ENCODE measurements around the gene CAMSAP3.
"Not testable (repeated sequence)": the region's sequence is repeated elsewhere in the genome, so short reads cannot be mapped to it uniquely, and the experiment has no call there.

Gene CAMSAP3

DNA sequence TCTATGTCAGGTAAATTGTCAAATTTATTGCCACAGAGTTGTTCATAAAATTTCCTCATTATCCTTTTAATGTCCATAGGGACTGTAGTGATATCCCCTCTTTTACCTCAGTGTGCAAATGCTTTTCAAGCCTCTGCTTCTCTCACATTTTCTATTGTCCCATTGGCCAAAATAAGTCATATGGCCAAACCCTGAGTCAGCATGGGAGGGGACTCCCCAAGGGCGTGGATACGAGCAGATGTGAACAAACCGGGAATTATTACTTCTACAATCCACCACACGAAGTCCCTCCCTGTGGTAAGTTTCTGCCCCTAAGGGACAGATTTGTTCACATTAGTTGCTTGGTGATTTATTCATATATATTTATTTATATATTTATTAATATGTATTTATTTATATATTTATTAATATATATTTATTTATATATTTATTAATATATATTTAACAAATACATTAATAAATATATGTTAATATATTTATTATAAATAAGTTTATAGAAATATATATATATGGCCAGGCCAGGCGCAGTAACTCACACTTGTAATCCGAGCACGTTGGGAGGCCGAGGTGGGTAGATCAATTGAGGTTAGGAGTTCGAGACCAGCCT lies 20.1 kb upstream of the CAMSAP3 start:
- no peak for DNase-seq (ENCODE audit: low read depth)

DNA sequence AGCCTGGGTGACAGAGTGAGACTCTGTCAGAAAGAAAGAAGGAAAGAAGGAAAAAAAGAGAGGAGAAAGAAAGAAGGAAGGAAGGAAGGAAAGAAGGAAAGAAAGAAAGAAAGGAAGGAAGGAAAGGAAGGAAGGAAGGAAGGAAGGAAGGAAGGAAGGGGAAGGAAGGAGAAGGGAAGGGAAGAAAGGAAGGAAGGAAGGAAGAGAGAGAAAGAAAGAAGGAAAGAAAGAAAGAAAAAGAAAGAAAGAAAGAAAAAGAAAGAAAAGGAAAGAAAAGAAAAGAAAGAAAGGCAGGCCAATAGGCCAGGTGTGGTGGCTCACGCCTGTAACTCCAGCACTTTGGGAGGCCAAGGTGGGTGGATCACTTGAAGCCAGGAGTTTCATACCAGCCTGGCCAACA lies 18.2 kb upstream of the CAMSAP3 start:
- DNase-seq (ENCODE audit: low read depth): not testable (repeated sequence)

DNA sequence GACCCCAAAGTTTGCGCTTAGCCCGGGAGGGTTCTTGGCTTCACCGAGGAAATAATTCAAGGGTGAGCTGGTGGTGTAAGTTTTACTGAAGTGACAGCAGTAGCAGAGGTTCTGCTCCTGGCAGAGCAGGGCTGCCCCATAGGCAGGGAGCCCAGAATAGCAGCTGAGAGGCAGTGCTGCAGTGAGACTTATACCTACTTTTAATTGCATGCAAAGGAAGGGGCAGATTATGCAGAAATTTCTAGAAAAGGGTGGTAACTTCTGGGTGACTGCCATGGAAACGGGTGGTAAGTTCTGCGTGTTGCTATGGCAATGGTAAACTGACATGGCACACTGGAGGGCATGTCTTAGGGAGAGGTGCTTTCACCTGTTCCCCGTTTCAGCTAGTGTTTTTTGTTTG lies 17.5 kb upstream of the CAMSAP3 start:
- no peak for DNase-seq (ENCODE audit: low read depth)

- DNase-seq (ENCODE audit: low read depth): no peak
Measured at GRCh38 chr19:7579182-7579581, 16.5 kb upstream of the CAMSAP3 start.

GRCh38 chr19:7582446-7582845 lies 13.2 kb upstream of the CAMSAP3 start:
- DNase-seq (ENCODE audit: low read depth): no peak

DNA sequence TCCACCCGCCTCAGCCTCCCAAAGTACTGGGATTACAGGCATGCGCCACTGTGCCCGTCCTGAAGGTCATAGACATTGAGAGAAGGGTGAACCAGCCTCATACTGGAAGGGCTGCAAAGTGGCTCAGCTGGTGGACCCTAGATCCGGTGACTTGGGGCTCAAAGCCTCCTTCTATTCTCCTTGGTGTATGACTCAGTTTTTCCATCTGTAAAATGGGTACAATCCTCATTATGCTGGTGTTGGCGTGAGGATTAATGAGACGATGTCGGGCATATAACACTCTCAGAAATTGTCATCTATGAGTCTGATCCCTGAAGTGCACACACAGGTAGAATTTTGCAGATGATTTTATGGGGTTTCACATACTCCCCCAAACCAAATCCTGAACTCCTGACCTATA lies 5.8 kb upstream of the CAMSAP3 start:
- DNase-seq (ENCODE audit: low read depth): no peak

GRCh38 chr19:7590256-7590655 lies 5.4 kb upstream of the CAMSAP3 start:
- no peak for DNase-seq (ENCODE audit: low read depth)

- DNase-seq (ENCODE audit: low read depth): no peak
Measured at GRCh38 chr19:7596211-7596937, 711 bp downstream of the CAMSAP3 start.

DNA sequence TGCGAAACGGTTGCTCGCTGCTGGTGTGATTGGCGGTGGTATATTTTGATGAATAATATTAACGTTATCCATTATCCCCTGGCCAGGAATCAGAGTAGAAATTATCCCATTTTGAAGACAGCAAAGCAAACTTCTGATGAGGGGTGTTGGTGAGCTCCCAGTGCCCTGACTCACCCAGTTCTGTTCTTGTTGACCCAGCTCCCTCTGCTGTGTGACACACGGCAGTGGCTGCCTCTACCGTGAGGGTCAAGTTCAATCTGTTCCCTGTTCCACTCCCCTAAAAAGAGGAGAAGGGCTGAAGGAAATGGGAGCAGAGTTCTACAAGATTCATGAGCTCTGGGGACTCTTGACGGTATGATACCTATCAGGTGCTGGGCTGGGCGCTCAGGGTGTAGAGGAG lies 2.0 kb downstream of the CAMSAP3 start:
- DNase-seq (ENCODE audit: low read depth): no peak

DNA sequence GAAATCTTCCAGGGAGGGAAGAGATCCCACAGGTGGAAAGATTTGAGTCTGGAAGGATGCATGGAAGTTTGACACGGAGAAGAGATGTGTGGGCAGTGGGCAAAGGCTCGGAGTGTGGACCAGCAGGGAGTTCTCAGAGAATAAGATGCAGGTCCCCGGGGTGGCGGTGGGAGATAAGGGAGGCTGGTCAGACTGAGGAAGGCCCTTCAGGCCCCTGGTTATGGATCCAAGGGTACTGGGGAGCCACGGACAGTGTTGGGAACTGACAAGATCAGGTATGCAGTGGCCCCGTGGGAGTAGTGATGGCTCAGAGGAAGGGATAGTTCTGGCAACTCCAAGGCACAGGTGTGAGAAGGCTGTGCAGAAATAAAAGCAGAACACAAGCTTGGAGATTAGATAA lies 2.5 kb downstream of the CAMSAP3 start:
- DNase-seq (ENCODE audit: low read depth): no peak

- DNase-seq (ENCODE audit: low read depth): no peak
Measured at GRCh38 chr19:7600721-7601120, 5.1 kb downstream of the CAMSAP3 start.

- DNase-seq (ENCODE audit: low read depth): no peak
Measured at GRCh38 chr19:7602240-7602934, 6.7 kb downstream of the CAMSAP3 start.

- no peak for DNase-seq (ENCODE audit: low read depth)
Measured at GRCh38 chr19:7602935-7603497, 7.4 kb downstream of the CAMSAP3 start.

DNA sequence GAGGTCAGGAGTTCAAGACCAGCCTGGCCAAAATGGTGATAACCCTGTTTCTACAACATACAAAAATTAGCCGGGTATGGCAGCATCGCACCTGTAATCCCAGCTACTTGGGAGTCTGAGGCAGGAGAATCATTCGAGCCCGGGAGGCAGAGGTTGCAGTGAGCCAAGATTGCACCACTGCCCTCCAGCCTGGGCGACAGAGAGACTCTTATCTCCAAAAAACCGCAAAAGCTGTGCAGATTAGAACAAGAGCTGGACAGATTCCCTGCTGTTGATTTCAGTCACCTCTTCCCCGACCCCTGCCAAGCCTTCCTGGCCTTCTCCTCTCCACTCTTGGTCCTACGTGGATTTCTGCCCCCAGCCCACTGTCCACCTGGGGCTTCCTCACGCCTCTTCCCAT lies 8.3 kb downstream of the CAMSAP3 start:
- no peak for DNase-seq (ENCODE audit: low read depth)

GRCh38 chr19:7605490-7606222 lies 10.0 kb downstream of the CAMSAP3 start:
- DNase-seq (ENCODE audit: low read depth): no peak

DNA sequence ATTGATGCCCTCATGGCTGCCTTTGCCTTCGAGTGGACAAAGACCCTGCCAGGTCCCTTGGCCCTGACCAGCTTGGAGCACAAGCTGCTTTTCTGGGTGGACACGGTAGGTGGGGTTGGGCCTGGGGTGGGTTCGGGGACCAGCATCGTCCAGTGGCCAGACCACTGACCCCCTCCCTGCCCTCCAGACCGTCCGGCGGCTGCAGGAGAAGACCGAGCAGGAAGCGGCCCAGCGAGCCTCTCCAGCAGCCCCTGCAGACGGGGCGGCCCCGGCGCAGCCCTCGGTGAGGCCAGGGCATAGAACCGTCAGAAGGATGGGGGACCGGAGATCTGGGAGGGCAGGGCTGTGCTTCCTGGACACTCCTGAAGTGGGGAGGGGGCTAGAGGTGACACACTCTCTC lies 10.6 kb downstream of the CAMSAP3 start:
- DNase-seq (ENCODE audit: low read depth): no peak

DNA sequence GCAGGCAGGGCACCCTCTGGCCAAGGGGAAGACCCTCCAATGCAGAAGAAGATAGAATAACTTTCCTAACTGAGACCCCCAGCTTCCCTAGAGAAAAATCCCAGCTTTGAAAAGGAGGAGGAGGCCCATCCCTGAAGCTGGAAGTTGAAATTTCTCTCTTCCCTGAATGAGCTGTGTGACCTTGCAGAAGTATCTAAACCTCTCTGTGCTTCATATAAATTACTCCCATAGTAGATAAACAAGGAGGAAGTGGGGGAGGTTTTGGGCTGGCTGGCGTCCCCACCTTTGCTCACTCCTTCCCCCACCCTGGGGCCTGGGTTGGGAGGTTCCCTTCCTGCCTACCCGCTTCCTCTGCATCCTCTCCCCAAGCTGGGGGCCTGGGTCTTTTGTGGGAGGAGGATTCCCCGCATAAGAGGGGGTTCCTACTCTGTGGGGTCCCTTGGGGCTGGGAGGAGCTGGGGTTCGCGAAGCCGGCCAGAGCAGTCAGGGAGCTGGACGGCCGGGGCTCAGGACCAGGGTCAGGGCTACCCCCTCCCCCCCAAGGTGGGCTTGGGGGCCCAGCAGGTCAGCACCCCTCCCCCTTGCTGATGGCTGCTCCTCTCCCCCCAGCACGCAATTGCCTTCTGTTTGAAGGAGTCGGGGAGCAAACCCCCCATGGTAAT lies 11.7 kb downstream of the CAMSAP3 start:
- DNase-seq (ENCODE audit: low read depth): no peak

GRCh38 chr19:7607874-7608560 lies 12.4 kb downstream of the CAMSAP3 start:
- DNase-seq (ENCODE audit: low read depth): no peak

GRCh38 chr19:7610491-7611240 lies 15.0 kb downstream of the CAMSAP3 start:
- DNase-seq (ENCODE audit: low read depth): no peak

DNA sequence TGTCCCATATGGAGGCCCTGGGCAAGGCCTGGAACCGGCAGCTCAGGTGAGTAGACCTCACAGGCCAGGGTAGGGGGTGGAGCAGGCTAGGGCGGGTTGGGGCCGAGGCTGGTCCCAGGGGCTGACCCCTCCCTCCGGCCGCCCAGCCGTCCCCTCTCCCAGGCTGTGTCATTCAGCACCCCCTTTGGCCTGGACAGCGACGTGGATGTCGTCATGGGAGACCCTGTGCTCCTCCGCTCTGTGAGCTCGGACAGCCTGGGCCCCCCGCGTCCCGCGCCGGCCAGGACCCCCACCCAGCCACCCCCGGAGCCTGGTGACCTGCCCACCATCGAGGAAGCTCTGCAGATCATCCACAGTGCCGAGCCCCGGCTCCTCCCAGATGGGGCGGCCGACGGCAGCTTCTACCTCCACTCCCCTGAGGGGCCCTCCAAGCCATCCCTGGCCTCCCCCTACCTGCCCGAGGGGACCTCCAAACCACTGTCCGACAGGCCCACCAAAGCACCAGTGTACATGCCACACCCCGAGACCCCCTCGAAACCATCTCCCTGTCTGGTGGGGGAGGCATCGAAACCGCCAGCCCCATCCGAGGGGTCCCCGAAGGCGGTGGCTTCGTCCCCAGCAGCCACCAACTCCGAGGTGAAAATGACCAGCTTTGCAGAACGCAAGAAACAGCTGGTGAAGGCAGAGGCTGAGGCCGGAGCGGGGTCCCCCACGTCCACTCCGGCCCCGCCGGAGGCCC lies 16.0 kb downstream of the CAMSAP3 start:
- no peak for DNase-seq (ENCODE audit: low read depth)
